Panc1 (cell line): ENCODE measurements around the gene RHOJ. TPM values are rescaled to one million over a fixed set of nuclear protein-coding genes. Genes with fewer than 3 reads are reported as not detected.

ENCODE experiments used
- ATAC-seq: fragments of 200-7000 bp; cut with Tn5 transposase; 2 replicates; pipeline ENCODE4 v1.9.1; 2020; ENCODE audit warnings: mild to moderate bottlenecking, moderate library complexity
- BruUV-seq: library from RNA; stranded (reverse); fragments of 400-500 nt; replicated peaks from 2 replicates; lab custom pipeline; 2021; lab: Mats Ljungman, UMichigan
- CTCF ChIA-PET: fragments of 300-600 bp; sonication (Branson Sonifier 250); formaldehyde crosslinking; loops from one replicate; lab custom pipeline; 2022; ENCODE audit warnings: antibody characterized with exemption; lab: Charles Lee
- POLR2A ChIA-PET: fragments of 300-600 bp; sonication (Branson Sonifier 250); formaldehyde crosslinking; loops from one replicate; lab custom pipeline; 2022; ENCODE audit warnings: antibody characterized with exemption; lab: Charles Lee
- DNase-seq: peaks from one replicate; pipeline ENCODE4 v3.0.0-alpha.2; 2010; ENCODE audit warnings: low read depth, low spot score
- H3K27ac ChIP-seq: 2 replicates; pipeline ENCODE4 v1.5.1; 2011; ENCODE audit warnings: mild to moderate bottlenecking, low read length, inconsistent platforms
- H3K27me3 ChIP-seq: fragments of 200-500 bp; sonication (Bioruptor generic); 2 replicates; pipeline ENCODE4 v1.6.0; 2014; ENCODE audit warnings: low read length, inconsistent platforms; ENCODE audit not compliant: control insufficient read depth, insufficient read depth
- H3K36me3 ChIP-seq: fragments of 200-500 bp; sonication (Bioruptor generic); 2 replicates; pipeline ENCODE4 v1.5.1; 2014; ENCODE audit warnings: inconsistent platforms, mild to moderate bottlenecking, low read length, moderate library complexity; ENCODE audit not compliant: control insufficient read depth, insufficient read depth
- H3K4me1 ChIP-seq: 2 replicates; pipeline ENCODE4 v1.5.1; 2011; ENCODE audit warnings: inconsistent platforms, mild to moderate bottlenecking, low read length, moderate library complexity; ENCODE audit not compliant: control insufficient read depth, insufficient read depth
- H3K4me3 ChIP-seq, 2 experiments: 2 replicates each; pipeline ENCODE4 v1.5.1; 2011 to 2012; ENCODE audit warnings: low read depth in 2 of 2, low read length in 2 of 2, mild to moderate bottlenecking in 2 of 2, inconsistent platforms in 1 of 2, moderate library complexity in 1 of 2
- H3K9me3 ChIP-seq: fragments of 200-500 bp; sonication (Bioruptor generic); 2 replicates; pipeline ENCODE4 v1.5.1; 2014; ENCODE audit warnings: low read depth, mild to moderate bottlenecking, inconsistent platforms, low read length, moderate library complexity; ENCODE audit not compliant: control insufficient read depth, insufficient read depth
- POLR2AphosphoS5 ChIP-seq: IDR thresholded peaks from 2 replicates; pipeline ENCODE4 v1.6.1; 2012; ENCODE audit warnings: mild to moderate bottlenecking, low read depth, low read length, moderate library complexity
- SIN3A ChIP-seq: IDR thresholded peaks from 2 replicates; pipeline ENCODE4 v1.6.1; 2012; ENCODE audit warnings: low read depth, mild to moderate bottlenecking, low read length, moderate library complexity, borderline replicate concordance; ENCODE audit not compliant: insufficient read depth
- TCF7L2 ChIP-seq: IDR thresholded peaks from 2 replicates; pipeline ENCODE4 v1.6.1; 2011; ENCODE audit warnings: mild to moderate bottlenecking, low read depth, low read length, inconsistent platforms
- in situ Hi-C: cut with HindIII; loops from 2 replicates; pipeline ENCODE4 v1.10.0; 2016; ENCODE audit warnings: low sequenced_read_pairs, low pct_unique_long_range_greater_than_20kb
- intact Hi-C: fragments of 100-400 bp; cut with micrococcal nuclease; formaldehyde crosslinking; loops from one replicate; pipeline ENCODE4 v1.10.0; 2022; ENCODE audit not compliant: unreplicated experiment
- total RNA-seq: library from RNA; stranded (reverse); gene quantifications from one replicate; pipeline ENCODE4 v1.2.1, GENCODE V29; 2021; ENCODE audit not compliant: unreplicated experiment
- TF ChIP-seq, protein P1 (sequence below): fragments of 450-650 bp; IDR thresholded peaks from 2 replicates; pipeline ENCODE4 v1.5.1; 2017; ENCODE audit warnings: mild to moderate bottlenecking
- TF ChIP-seq, protein P2 (sequence below), 2 experiments: IDR thresholded peaks; 2 replicates each; pipeline ENCODE4 v1.6.1; 2011 to 2012; ENCODE audit warnings: low read depth in 2 of 2, control low read depth in 1 of 2, low read length in 1 of 2, mild to moderate bottlenecking in 1 of 2, moderate library complexity in 1 of 2; ENCODE audit not compliant: insufficient read depth in 1 of 2

The RHOJ gene
- total RNA-seq, 1 experiment from 2014 or later, result 0.28 TPM

DNA sequence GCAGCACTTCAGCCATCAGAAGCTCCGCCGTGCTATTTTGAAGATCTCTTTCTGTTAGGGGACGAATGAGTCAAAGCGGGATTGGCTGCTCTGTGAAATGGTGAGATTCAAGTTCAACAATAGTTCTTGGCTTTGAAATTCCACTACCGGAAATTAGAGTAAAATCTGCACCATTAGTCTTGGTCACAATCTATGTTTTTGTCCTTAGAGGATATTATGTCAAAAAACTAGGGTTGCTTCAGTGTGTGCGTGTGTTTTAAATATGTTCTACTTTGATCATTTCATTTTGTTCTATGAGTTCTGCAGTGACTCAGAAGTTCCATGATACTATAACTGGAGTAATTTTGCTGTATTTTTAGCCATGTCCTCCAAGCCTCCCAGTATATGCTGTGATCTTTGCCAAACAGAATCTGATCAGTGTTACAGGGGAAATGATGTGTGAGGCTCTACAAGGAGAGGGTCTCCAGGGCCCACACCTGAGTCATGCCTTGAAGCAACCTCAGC is 91.9 kb downstream of the RHOJ start:
- DNase-seq, result no peak
- Histone ChIP-seq H3K36me3 (no peaks in the 10 kb centered on the region), H3K4me1 (no peaks in the 10 kb centered on the region), H3K9me3 (no peaks in the 10 kb centered on the region), H3K4me3 (no peak overlapping the region), H3K27ac (no peak overlapping the region), H3K27me3 (no peaks in the 10 kb centered on the region)
- ATAC-seq, result no peak
- in situ Hi-C loops, result no loop called here
- TF ChIP-seq, protein P1, sequence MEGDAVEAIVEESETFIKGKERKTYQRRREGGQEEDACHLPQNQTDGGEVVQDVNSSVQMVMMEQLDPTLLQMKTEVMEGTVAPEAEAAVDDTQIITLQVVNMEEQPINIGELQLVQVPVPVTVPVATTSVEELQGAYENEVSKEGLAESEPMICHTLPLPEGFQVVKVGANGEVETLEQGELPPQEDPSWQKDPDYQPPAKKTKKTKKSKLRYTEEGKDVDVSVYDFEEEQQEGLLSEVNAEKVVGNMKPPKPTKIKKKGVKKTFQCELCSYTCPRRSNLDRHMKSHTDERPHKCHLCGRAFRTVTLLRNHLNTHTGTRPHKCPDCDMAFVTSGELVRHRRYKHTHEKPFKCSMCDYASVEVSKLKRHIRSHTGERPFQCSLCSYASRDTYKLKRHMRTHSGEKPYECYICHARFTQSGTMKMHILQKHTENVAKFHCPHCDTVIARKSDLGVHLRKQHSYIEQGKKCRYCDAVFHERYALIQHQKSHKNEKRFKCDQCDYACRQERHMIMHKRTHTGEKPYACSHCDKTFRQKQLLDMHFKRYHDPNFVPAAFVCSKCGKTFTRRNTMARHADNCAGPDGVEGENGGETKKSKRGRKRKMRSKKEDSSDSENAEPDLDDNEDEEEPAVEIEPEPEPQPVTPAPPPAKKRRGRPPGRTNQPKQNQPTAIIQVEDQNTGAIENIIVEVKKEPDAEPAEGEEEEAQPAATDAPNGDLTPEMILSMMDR, result no peak
- TF ChIP-seq TCF7L2 (no peak), SIN3A (no peak), POLR2AphosphoS5 (no peak)
- TF ChIP-seq, protein P2, sequence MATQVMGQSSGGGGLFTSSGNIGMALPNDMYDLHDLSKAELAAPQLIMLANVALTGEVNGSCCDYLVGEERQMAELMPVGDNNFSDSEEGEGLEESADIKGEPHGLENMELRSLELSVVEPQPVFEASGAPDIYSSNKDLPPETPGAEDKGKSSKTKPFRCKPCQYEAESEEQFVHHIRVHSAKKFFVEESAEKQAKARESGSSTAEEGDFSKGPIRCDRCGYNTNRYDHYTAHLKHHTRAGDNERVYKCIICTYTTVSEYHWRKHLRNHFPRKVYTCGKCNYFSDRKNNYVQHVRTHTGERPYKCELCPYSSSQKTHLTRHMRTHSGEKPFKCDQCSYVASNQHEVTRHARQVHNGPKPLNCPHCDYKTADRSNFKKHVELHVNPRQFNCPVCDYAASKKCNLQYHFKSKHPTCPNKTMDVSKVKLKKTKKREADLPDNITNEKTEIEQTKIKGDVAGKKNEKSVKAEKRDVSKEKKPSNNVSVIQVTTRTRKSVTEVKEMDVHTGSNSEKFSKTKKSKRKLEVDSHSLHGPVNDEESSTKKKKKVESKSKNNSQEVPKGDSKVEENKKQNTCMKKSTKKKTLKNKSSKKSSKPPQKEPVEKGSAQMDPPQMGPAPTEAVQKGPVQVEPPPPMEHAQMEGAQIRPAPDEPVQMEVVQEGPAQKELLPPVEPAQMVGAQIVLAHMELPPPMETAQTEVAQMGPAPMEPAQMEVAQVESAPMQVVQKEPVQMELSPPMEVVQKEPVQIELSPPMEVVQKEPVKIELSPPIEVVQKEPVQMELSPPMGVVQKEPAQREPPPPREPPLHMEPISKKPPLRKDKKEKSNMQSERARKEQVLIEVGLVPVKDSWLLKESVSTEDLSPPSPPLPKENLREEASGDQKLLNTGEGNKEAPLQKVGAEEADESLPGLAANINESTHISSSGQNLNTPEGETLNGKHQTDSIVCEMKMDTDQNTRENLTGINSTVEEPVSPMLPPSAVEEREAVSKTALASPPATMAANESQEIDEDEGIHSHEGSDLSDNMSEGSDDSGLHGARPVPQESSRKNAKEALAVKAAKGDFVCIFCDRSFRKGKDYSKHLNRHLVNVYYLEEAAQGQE (IDR thresholded peaks at IDR 0.05; ENCODE audit: insufficient read depth in 1 of 2, low read depth in 2 of 2, low read length in 1 of 2), result no peak
- ChIA-PET POLR2A (no interaction called here), CTCF (no interaction called here)
- no TSS peak for BruUV-seq
- intact Hi-C loops, result no loop called here

DNA sequence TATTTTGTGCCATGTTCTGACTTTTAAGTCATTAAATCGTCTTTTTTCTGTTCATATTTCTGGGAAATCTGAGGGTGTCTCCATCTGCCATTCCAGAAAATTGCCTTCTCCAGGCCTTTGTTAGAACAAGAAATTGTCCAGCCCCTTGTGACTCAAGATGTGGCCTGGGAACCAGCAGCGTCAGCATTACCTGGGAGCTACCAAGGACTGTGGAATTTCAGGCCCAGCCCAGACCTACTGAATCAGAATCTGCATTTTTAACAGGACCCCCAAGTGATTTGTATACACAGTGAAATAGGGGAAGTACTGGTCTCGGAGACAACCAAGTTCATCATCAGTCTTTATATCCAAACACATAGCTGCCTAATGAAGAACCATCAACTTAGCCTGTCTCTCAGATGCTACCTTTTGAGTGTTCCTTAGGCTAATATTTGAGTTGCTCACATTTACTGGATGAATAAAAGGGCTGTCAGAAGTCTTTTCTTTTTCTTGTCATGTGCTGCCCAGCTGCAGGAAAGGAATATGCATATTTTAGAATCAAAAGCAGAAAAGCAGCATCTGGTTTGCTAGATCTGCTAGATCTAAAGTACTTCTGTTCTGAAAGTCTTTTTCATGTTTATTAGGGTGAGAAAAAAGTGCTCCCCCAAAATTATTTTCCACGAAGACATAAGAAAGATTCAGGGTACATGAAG is 93.3 kb downstream of the RHOJ start:
- in situ Hi-C loops (no loop called here), intact Hi-C loops (no loop called here)
- H3K36me3 ChIP-seq, result no peaks in the 10 kb centered on the region
- POLR2A ChIA-PET, result no interaction called here
- no peak for DNase-seq
- TF ChIP-seq, protein P1, result no peak
- no peak for TF ChIP-seq POLR2AphosphoS5
- TF ChIP-seq, protein P2 (IDR thresholded peaks at IDR 0.05; ENCODE audit: insufficient read depth in 1 of 2, low read depth in 2 of 2, low read length in 1 of 2), result no peak
- TF ChIP-seq TCF7L2, result no peak
- TF ChIP-seq SIN3A, result no peak
- no peak overlapping the region for H3K4me3 ChIP-seq
- no TSS peak for BruUV-seq
- CTCF ChIA-PET, result no interaction called here
- H3K4me1 ChIP-seq, result no peaks in the 10 kb centered on the region
- ATAC-seq, result no peak
- no peaks in the 10 kb centered on the region for H3K9me3 ChIP-seq
- H3K27ac ChIP-seq, result no peak overlapping the region
- no peaks in the 10 kb centered on the region for H3K27me3 ChIP-seq
